Endothelial cell of umbilical vein (primary cell): Measurements from ENCODE around the gene NUDC.

Source experiments
- GATA2 ChIP-seq: IDR thresholded peaks from 2 replicates; pipeline ENCODE4 v1.7.0; 2011; ENCODE audit warnings: low read depth, mild to moderate bottlenecking, moderate library complexity, mixed read lengths, low read length; ENCODE audit not compliant: insufficient read length, insufficient read depth
- POLR2A ChIP-seq: IDR thresholded peaks from 2 replicates; pipeline ENCODE4 v1.6.1; 2012; ENCODE audit warnings: low read depth, mild to moderate bottlenecking, control low read depth, low read length
- TF ChIP-seq, protein P1 (sequence below): IDR thresholded peaks from 2 replicates; pipeline ENCODE4 v1.6.1; 2011; ENCODE audit not compliant: insufficient read depth, insufficient read length
- TF ChIP-seq, protein P2 (sequence below), 2 donors: IDR thresholded peaks; 1 replicate in 1 of 2; 2 replicates in 1 of 2; pipeline ENCODE4 v1.5.1; 2011; ENCODE audit warnings: low read length in 2 of 2, mild to moderate bottlenecking in 2 of 2, moderate library complexity in 2 of 2, control low read depth in 1 of 2, inconsistent platforms in 1 of 2, low read depth in 1 of 2; ENCODE audit not compliant: insufficient read depth in 1 of 2; ENCODE audit errors: extremely low read depth in 1 of 2

DNA sequence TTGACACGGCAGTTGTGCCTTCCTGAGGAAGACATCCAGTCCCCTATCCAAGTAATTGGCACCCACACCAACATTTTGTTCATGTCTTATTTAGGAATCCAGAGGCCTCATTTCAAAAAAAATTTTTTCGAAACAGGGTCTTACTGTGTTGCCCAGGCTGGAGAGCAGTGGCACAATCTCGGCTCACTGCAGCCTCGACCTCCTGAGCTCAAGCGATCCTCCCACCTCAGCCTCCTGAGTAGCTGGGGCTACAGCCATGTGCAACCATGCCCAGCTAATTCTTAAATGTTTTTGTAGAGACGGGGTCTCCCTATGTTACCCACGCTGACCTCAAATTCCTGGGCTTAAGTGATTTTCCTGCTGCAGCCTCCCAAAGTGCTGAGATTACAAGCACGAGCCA lies 62.7 kb downstream of the NUDC start:
- TF ChIP-seq POLR2A (no peak), GATA2 (no peak)
- TF ChIP-seq, protein P1, sequence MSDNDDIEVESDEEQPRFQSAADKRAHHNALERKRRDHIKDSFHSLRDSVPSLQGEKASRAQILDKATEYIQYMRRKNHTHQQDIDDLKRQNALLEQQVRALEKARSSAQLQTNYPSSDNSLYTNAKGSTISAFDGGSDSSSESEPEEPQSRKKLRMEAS: no peak
- TF ChIP-seq, protein P2, sequence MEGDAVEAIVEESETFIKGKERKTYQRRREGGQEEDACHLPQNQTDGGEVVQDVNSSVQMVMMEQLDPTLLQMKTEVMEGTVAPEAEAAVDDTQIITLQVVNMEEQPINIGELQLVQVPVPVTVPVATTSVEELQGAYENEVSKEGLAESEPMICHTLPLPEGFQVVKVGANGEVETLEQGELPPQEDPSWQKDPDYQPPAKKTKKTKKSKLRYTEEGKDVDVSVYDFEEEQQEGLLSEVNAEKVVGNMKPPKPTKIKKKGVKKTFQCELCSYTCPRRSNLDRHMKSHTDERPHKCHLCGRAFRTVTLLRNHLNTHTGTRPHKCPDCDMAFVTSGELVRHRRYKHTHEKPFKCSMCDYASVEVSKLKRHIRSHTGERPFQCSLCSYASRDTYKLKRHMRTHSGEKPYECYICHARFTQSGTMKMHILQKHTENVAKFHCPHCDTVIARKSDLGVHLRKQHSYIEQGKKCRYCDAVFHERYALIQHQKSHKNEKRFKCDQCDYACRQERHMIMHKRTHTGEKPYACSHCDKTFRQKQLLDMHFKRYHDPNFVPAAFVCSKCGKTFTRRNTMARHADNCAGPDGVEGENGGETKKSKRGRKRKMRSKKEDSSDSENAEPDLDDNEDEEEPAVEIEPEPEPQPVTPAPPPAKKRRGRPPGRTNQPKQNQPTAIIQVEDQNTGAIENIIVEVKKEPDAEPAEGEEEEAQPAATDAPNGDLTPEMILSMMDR (IDR thresholded peaks at IDR 0.05; ENCODE audit: extremely low read depth in 1 of 2, insufficient read depth in 1 of 2, low read depth in 1 of 2, low read length in 2 of 2): no peak
